Large intestine (tissue), 3 donors: Measurements from ENCODE around the gene PRKAG2. TPM values are rescaled to one million over a fixed set of nuclear protein-coding genes. Genes with fewer than 3 reads are reported as not detected.

ENCODE experiments used
- DNase-seq, 2 donors: peaks; one replicate each; pipeline versions ENCODE4 v3.0.0 to v3.0.0-alpha.2; 2013
- H3K27ac ChIP-seq: one replicate; pipeline ENCODE4 v1.5.1; 2013; ENCODE audit warnings: low read length
- H3K27me3 ChIP-seq: 2 replicates; pipeline ENCODE4 v1.6.1; 2013; ENCODE audit warnings: low read length; ENCODE audit not compliant: control insufficient read depth, insufficient read depth
- H3K36me3 ChIP-seq: 2 replicates; pipeline ENCODE4 v1.6.1; 2013; ENCODE audit warnings: low read length; ENCODE audit not compliant: control insufficient read depth, insufficient read depth
- H3K4me1 ChIP-seq: one replicate; pipeline ENCODE4 v1.6.1; 2013; ENCODE audit warnings: low read length; ENCODE audit not compliant: control insufficient read depth, insufficient read depth
- H3K4me3 ChIP-seq: one replicate; pipeline ENCODE4 v1.5.1; 2013; ENCODE audit warnings: low read length
- H3K9me3 ChIP-seq: one replicate; pipeline ENCODE4 v1.6.1; 2013; ENCODE audit warnings: mild to moderate bottlenecking, low read depth, low read length, moderate library complexity; ENCODE audit not compliant: control insufficient read depth
- WGBS: methylation state at CpG from one replicate; pipeline ENCODE4 v1.1.5; 2013; ENCODE audit warnings: low lambda C conversion rate; ENCODE audit not compliant: insufficient coverage; 5-methylcytosine and 5-hydroxymethylcytosine counted together
- polyA plus RNA-seq: library from polyadenylated mRNA; unstranded; fragments of 120-200 nt; gene quantifications from one replicate; pipeline ENCODE4 v1.2.1, GENCODE V29; 2013

The PRKAG2 gene
- polyA plus RNA-seq, 1 donor = 50.9 TPM

GRCh38 chr7:151871904-151872303, 5.0 kb downstream of the PRKAG2 start:
- H3K27me3 ChIP-seq = no peaks in the 10 kb centered on the region

GRCh38 chr7:151871189-151871735, 5.7 kb downstream of the PRKAG2 start:
- Histone ChIP-seq H3K36me3 (peaks cover 9% of the 10 kb centered on the region), H3K27me3 (no peaks in the 10 kb centered on the region), H3K4me1 (peaks cover 10% of the 10 kb centered on the region), H3K27ac (no peak overlapping the region), H3K9me3 (peaks cover 3% of the 10 kb centered on the region), H3K4me3 (no peak overlapping the region)
- DNase-seq = no peak
- no CpG with 5 or more reads among the region's 13 CpGs for WGBS

More at GRCh38 chr7:151871904-151872303, 5.0 kb downstream of the PRKAG2 start:
- Histone ChIP-seq H3K4me3 (no peak overlapping the region), H3K27ac (no peak overlapping the region), H3K36me3 (peaks cover 7% of the 10 kb centered on the region), H3K9me3 (peaks cover 3% of the 10 kb centered on the region), H3K4me1 (peaks cover 10% of the 10 kb centered on the region)
- DNase-seq = no peak
- 100% methylated on average over 1 of the region's 7 CpGs for WGBS

GRCh38 chr7:151869968-151870918, 6.7 kb downstream of the PRKAG2 start:
- Histone ChIP-seq H3K4me1 (peaks cover 10% of the 10 kb centered on the region), H3K36me3 (peaks cover 9% of the 10 kb centered on the region), H3K4me3 (no peak overlapping the region), H3K9me3 (peaks cover 3% of the 10 kb centered on the region), H3K27me3 (no peaks in the 10 kb centered on the region), H3K27ac (no peak overlapping the region)
- no peak for DNase-seq
- no CpG with 5 or more reads among the region's 24 CpGs for WGBS

GRCh38 chr7:151869455-151869854, 7.5 kb downstream of the PRKAG2 start:
- H3K4me1 ChIP-seq = peaks cover 10% of the 10 kb centered on the region
- H3K27me3 ChIP-seq = no peaks in the 10 kb centered on the region
- H3K27ac ChIP-seq = no peak overlapping the region
- H3K36me3 ChIP-seq = peaks cover 9% of the 10 kb centered on the region
- H3K9me3 ChIP-seq = peaks cover 3% of the 10 kb centered on the region
- DNase-seq = no peak
- no CpG with 5 or more reads among the region's 13 CpGs for WGBS
- no peak overlapping the region for H3K4me3 ChIP-seq

- WGBS = no CpG with 5 or more reads among the region's 6 CpGs
- no peak overlapping the region for H3K27ac ChIP-seq
- H3K4me1 ChIP-seq = peaks cover 12% of the 10 kb centered on the region
- peaks cover 9% of the 10 kb centered on the region for H3K36me3 ChIP-seq
- DNase-seq = no peak
- H3K27me3 ChIP-seq = no peaks in the 10 kb centered on the region
- peaks cover 3% of the 10 kb centered on the region for H3K9me3 ChIP-seq
- no peak overlapping the region for H3K4me3 ChIP-seq
Observed at GRCh38 chr7:151869109-151869428, 7.8 kb downstream of the PRKAG2 start.

- Histone ChIP-seq H3K4me3 (no peak overlapping the region), H3K27ac (no peak overlapping the region), H3K4me1 (peaks cover 14% of the 10 kb centered on the region), H3K9me3 (peaks cover 3% of the 10 kb centered on the region), H3K27me3 (no peaks in the 10 kb centered on the region), H3K36me3 (peaks cover 8% of the 10 kb centered on the region)
- WGBS = 60% methylated on average over 1 of the region's 23 CpGs
- no peak for DNase-seq
Observed at GRCh38 chr7:151868396-151869108, 8.4 kb downstream of the PRKAG2 start.

- WGBS = no CpG with 5 or more reads among the region's 6 CpGs
- Histone ChIP-seq H3K27me3 (no peaks in the 10 kb centered on the region), H3K9me3 (peaks cover 3% of the 10 kb centered on the region), H3K4me3 (no peak overlapping the region), H3K4me1 (peaks cover 14% of the 10 kb centered on the region), H3K36me3 (peaks cover 7% of the 10 kb centered on the region), H3K27ac (no peak overlapping the region)
- DNase-seq = no peak
Observed at GRCh38 chr7:151867912-151868311, 9.0 kb downstream of the PRKAG2 start.

GRCh38 chr7:151866761-151867655, 9.9 kb downstream of the PRKAG2 start:
- H3K27ac ChIP-seq = no peak overlapping the region
- peaks cover 14% of the 10 kb centered on the region for H3K4me1 ChIP-seq
- peaks cover 7% of the 10 kb centered on the region for H3K36me3 ChIP-seq
- peaks cover 3% of the 10 kb centered on the region for H3K9me3 ChIP-seq
- H3K27me3 ChIP-seq = no peaks in the 10 kb centered on the region
- DNase-seq = no peak
- H3K4me3 ChIP-seq = no peak overlapping the region
- WGBS = no CpG with 5 or more reads among the region's 18 CpGs

GRCh38 chr7:151866028-151866427, 10.9 kb downstream of the PRKAG2 start:
- WGBS = no CpG with 5 or more reads among the region's 7 CpGs
- DNase-seq = no peak

More at GRCh38 chr7:151866028-151866427, 10.9 kb downstream of the PRKAG2 start:
- H3K9me3 ChIP-seq = peaks cover 3% of the 10 kb centered on the region
- H3K4me1 ChIP-seq = peaks cover 15% of the 10 kb centered on the region
- peaks cover 7% of the 10 kb centered on the region for H3K36me3 ChIP-seq
- H3K27me3 ChIP-seq = no peaks in the 10 kb centered on the region
- H3K4me3 ChIP-seq = no peak overlapping the region
- no peak overlapping the region for H3K27ac ChIP-seq
